Thymus (tissue), 11 donors: Measurements from ENCODE around the gene TATDN2. TPM values are rescaled to one million over a fixed set of nuclear protein-coding genes. Genes with fewer than 3 reads are reported as not detected.
A peak's percentile ranks its signal among the peaks of the same experiment; 100 is the strongest.

ENCODE experiments used
- DNase-seq, 9 donors: peaks; one replicate each; pipeline ENCODE4 v3.0.0-alpha.2; 2013; ENCODE audit warnings: low spot score in 9 of 9, low read depth in 6 of 9, missing footprints in 1 of 9
- H3K27ac ChIP-seq, 2 donors: one replicate each; pipeline ENCODE4 v1.5.1; 2013; ENCODE audit warnings: control low read depth in 1 of 2, low read depth in 1 of 2, low read length in 1 of 2, mild to moderate bottlenecking in 1 of 2, moderate library complexity in 1 of 2
- H3K27me3 ChIP-seq, 2 donors: one replicate each; pipeline ENCODE4 v1.5.1; 2013; ENCODE audit warnings: low read length in 1 of 2; ENCODE audit not compliant: control insufficient read depth in 2 of 2, insufficient read depth in 1 of 2
- H3K36me3 ChIP-seq, 2 donors: one replicate each; pipeline ENCODE4 v1.5.1; 2013; ENCODE audit warnings: low read length in 1 of 2, mild to moderate bottlenecking in 1 of 2, moderate library complexity in 1 of 2; ENCODE audit not compliant: control insufficient read depth in 2 of 2, insufficient read depth in 2 of 2
- H3K4me1 ChIP-seq, 2 donors: one replicate each; pipeline ENCODE4 v1.5.1; 2013; ENCODE audit warnings: low read length in 2 of 2; ENCODE audit not compliant: control insufficient read depth in 2 of 2, insufficient read depth in 2 of 2
- H3K4me3 ChIP-seq, 2 donors: one replicate each; pipeline ENCODE4 v1.5.1; 2013; ENCODE audit warnings: low read length in 2 of 2, control low read depth in 1 of 2, mild to moderate bottlenecking in 1 of 2
- H3K9me3 ChIP-seq, 2 donors: one replicate each; pipeline ENCODE4 v1.5.1; 2013; ENCODE audit warnings: low read length in 1 of 2, mild to moderate bottlenecking in 1 of 2; ENCODE audit not compliant: control insufficient read depth in 2 of 2, insufficient read depth in 1 of 2
- WGBS: extraction: QIAGEN DNeasy Blood & Tissue Kit; methylation state at CpG from one replicate; pipeline ENCODE4 v1.1.7; 2013; 5-methylcytosine and 5-hydroxymethylcytosine counted together
- polyA plus RNA-seq: library from polyadenylated mRNA; stranded (reverse); fragments of 200-250 nt; gene quantifications from one replicate; pipeline ENCODE4 v1.2.3, GENCODE V29; 2013
- total RNA-seq: library from RNA; stranded (reverse); fragments of 120-200 nt; gene quantifications from one replicate; pipeline ENCODE4 v1.2.4, GENCODE V29; 2013
- donor health status: healthy.

Gene TATDN2
- total and polyA plus RNA-seq, 2 donors = 19.2 to 24.4 TPM

DNA sequence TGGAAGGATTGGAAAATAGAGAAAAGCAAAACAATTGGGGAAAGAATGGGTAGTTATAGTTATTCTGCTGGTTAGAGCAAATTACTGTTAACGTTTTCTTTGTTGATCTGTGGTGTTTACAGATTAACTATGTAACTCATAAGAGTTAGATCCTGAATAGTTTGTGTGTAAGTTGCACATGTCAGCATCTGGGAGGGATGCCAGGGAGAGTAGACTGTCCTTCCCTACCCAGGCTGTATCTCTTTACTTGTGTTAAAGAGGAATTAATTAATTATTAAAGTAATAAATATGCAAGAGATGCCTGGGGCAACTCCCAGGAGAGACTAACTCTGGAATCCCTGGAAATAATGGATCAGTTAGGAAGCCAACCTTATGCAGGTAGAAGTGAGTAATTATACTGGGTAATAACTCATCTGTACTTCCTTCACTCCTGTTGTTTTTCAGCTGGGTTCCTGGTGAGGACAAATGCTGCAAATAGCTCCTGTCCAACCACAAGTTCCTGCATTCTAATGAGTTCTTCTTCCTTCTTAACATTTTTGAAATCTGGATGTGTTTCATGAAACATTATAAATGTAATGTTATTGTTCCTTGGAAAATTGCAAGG, 25.5 kb downstream of the TATDN2 start:
- Histone ChIP-seq H3K4me3 (no peak overlapping the region), H3K36me3 (peaks cover 70 to 86% of the 10 kb centered on the region in 2 donors), H3K4me1 (no peaks in the 10 kb centered on the region), H3K27me3 (no peaks in the 10 kb centered on the region), H3K9me3 (no peaks in the 10 kb centered on the region), H3K27ac (no peak overlapping the region)
- 42% methylated on average over 1 of the region's 1 CpG for WGBS
- DNase-seq = no peak

DNA sequence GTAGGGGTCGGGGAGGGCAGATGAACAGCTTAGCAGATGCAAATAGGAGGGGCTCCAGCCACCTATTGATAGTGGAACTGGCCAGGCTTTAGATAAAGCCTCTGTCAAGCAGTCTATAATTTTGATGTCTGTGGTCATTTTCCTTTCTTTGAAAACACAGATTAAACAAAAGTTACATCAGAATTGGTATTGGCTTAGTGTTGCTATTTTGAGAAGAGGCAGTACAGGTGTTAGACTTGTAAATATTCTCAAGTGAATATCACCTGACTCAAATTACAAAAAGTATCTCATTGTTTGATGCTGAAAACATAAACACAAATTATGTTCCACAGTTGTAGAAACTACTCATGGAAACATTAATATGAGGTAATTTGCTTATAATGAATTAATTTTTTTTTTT, 26.3 kb downstream of the TATDN2 start:
- no peak overlapping the region for H3K4me3 ChIP-seq
- no peaks in the 10 kb centered on the region for H3K4me1 ChIP-seq
- peaks cover 71 to 86% of the 10 kb centered on the region in 2 donors for H3K36me3 ChIP-seq

DNA sequence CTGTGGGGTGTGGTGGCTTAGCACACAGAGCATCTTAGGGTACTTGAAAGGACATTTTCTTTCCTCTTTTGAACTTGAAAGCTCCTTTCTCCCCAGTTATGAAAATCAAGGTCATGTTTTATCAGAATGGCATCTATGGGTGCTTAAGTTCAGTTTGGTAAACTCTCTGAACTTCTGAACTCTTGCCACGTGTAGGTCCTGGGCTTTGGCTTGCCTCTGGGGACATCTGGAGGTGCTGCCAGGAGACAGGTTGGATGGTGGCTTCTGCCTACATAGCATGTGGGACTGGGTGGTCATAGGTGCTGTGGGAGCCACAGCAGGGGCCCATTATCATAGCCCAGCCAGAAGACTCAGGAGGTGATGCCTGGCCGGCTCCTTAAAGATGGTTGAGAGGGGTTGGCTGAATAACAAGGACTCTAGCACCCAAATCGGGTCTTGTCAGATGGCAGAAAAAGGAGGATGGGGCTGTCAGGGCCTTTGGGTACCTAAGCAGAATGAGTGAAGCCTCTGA, 28.9 kb downstream of the TATDN2 start:
- H3K27me3 ChIP-seq = no peaks in the 10 kb centered on the region
- peaks cover 68 to 78% of the 10 kb centered on the region in 2 donors for H3K36me3 ChIP-seq
- DNase-seq = no peak
- no peaks in the 10 kb centered on the region for H3K4me1 ChIP-seq
- no peaks in the 10 kb centered on the region for H3K9me3 ChIP-seq
- 90% methylated on average over 3 of the region's 3 CpGs for WGBS
- no peak overlapping the region for H3K27ac ChIP-seq
- no peak overlapping the region for H3K4me3 ChIP-seq

More for the DNA sequence above, 26.3 kb downstream of the TATDN2 start:
- Histone ChIP-seq H3K9me3 (no peaks in the 10 kb centered on the region), H3K27ac (no peak overlapping the region), H3K27me3 (no peaks in the 10 kb centered on the region)
- no peak for DNase-seq
- 94% methylated on average over 1 of the region's 1 CpG for WGBS

DNA sequence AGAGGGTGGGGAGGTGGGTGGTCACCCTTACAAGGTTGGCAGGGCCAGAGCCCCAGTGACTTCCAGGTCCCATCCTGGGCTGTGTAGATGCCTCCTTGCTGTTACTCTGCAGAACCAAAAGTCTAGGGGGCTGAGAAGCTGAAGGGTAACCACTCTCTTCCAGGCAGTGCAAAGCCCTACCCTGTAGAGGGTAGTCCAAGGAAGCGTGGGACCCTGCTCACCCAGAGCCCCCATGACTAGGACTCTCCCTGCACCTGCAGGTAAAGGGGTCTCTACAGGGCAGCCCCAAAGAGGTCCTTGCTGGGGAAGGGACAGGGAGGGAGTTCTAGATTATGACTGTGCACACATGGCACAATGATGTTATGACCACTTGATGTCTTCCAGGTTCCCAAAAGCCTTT, 30.2 kb downstream of the TATDN2 start:
- Histone ChIP-seq H3K9me3 (no peaks in the 10 kb centered on the region), H3K4me1 (no peaks in the 10 kb centered on the region), H3K4me3 (no peak overlapping the region), H3K27ac (no peak overlapping the region), H3K36me3 (peaks cover 71 to 83% of the 10 kb centered on the region in 2 donors), H3K27me3 (no peaks in the 10 kb centered on the region)
- no peak for DNase-seq
- WGBS = 100% methylated on average over 1 of the region's 1 CpG

DNA sequence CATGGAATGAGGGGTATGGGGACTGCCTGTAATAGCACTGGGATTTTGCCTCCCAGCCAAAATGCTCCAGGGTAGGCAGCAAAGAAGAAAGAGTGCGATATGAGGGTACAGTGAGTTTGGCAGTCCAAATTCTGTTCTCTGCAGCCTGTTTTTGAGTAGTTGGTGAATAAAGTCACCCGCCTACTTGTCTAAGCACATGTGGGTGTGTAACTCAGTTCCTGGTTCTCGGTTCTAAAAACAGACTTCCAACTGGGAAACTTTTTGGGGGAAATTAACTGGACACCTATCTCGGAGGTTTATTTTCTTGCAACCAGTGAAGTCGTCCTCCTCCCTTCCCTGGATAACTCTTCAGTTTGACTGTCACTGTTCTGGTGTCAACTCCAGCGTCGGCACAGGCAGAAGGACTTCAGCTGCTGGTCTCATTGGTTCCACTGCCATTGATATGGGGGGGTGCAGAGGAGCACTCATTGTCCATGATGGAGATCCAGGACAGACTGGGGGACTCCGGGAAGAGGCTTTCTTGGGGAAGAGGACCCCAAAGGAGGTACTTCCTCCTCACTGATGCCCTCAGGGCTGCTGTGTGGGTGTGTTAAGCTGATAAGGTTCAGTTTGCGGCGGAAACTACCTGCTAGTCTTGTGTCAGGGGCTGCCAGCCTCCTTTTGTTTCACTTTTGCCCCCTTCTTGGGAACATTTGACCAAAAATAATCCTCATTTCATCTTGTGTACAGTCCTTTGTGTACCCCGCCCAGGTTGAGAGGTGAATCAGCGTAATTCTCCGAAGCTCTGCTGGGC, 31.3 kb downstream of the TATDN2 start:
- Histone ChIP-seq H3K36me3 (peaks cover 77 to 80% of the 10 kb centered on the region in 2 donors), H3K27ac (no peak overlapping the region), H3K4me1 (peaks cover 0 to 9% of the 10 kb centered on the region in 2 donors), H3K9me3 (no peaks in the 10 kb centered on the region), H3K4me3 (no peak overlapping the region), H3K27me3 (no peaks in the 10 kb centered on the region)
- 95% methylated on average over 13 of the region's 13 CpGs for WGBS
- DNase-seq = no peak

- no peaks in the 10 kb centered on the region for H3K27me3 ChIP-seq
- peaks cover 80 to 85% of the 10 kb centered on the region in 2 donors for H3K36me3 ChIP-seq
- over 99% methylated on average over 5 of the region's 5 CpGs for WGBS
- H3K4me1 ChIP-seq = peaks cover 0 to 9% of the 10 kb centered on the region in 2 donors
- no peak for DNase-seq
- H3K4me3 ChIP-seq = no peak overlapping the region
- H3K27ac ChIP-seq = no peak overlapping the region
- H3K9me3 ChIP-seq = no peaks in the 10 kb centered on the region
Observed at GRCh38 chr3:10280177-10280529, 31.9 kb downstream of the TATDN2 start.

- Histone ChIP-seq H3K36me3 (peaks cover 78 to 88% of the 10 kb centered on the region in 2 donors), H3K27me3 (no peaks in the 10 kb centered on the region), H3K4me1 (peaks cover 0 to 9% of the 10 kb centered on the region in 2 donors), H3K4me3 (no peak overlapping the region), H3K27ac (no peak overlapping the region), H3K9me3 (no peaks in the 10 kb centered on the region)
- DNase-seq = no peak
- WGBS = 93% methylated on average over 6 of the region's 6 CpGs
Observed at GRCh38 chr3:10280571-10280970, 32.3 kb downstream of the TATDN2 start.

DNA sequence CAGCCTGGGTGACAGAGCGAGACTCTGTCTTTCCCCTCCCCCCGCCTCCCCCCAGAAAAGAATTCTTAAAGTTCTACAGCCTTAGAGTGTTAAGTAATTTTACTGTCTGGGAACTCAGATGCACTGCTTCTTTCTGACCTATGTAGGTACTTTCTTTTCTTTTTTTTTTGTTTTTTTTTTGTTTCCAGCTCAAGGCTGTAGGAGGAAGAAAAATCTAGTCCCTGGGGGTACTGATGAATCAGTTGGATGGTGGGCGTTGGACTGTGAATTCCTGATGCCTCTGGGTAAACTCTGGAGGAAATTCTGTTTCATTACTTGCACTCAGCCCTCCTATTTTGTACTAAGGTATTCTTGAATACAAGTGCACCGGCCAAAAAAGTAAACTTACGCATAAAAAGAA, 33.7 kb downstream of the TATDN2 start:
- H3K9me3 ChIP-seq = no peaks in the 10 kb centered on the region
- H3K27ac ChIP-seq = no peak overlapping the region
- 94% methylated on average over 5 of the region's 5 CpGs for WGBS
- H3K27me3 ChIP-seq = no peaks in the 10 kb centered on the region
- DNase-seq = no peak
- peaks cover 0 to 13% of the 10 kb centered on the region in 2 donors for H3K4me1 ChIP-seq
- H3K36me3 ChIP-seq = peaks cover 69 to 88% of the 10 kb centered on the region in 2 donors
- no peak overlapping the region for H3K4me3 ChIP-seq

DNA sequence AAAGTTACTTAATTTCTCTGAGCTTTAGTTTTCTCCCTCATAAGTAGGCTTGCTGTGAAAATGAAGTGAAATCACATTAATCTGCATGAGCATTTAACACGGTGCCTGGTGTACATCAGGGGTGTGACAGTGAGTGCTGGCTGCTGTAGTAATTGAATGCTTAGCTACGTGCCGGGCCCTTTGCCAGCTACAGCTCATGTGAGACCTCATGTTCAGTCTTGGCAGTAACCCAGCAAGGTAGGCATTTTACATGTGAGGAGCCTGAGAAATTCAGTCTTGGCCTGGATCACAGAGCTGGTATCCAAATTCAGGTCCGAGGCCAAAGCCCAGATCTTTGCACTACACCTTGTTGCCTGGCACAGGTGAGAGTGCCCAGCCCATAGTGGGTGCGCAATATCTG, 35.4 kb downstream of the TATDN2 start:
- peak in 1 of 9 donors; percentile 22 for DNase-seq
- WGBS = 91% methylated on average over 5 of the region's 5 CpGs
- H3K4me3 ChIP-seq = no peak overlapping the region
- peaks cover 66 to 87% of the 10 kb centered on the region in 2 donors for H3K36me3 ChIP-seq
- H3K27ac ChIP-seq = no peak overlapping the region
- H3K27me3 ChIP-seq = no peaks in the 10 kb centered on the region
- H3K9me3 ChIP-seq = no peaks in the 10 kb centered on the region
- H3K4me1 ChIP-seq = peaks cover 0 to 13% of the 10 kb centered on the region in 2 donors
